HG02943 (cell line): Measurements from ENCODE around the gene APRT.
"Not testable (repeated sequence)": the region's sequence is repeated elsewhere in the genome, so short reads cannot be mapped to it uniquely, and the experiment has no call there.

ENCODE experiments used
- ATAC-seq: cut with Tn5 transposase; IDR thresholded peaks from one replicate; pipeline ENCODE4 v1.9.1; 2021; ENCODE audit warnings: mild to moderate bottlenecking, low read depth, moderate library complexity; ENCODE audit not compliant: unreplicated experiment

The APRT gene

GRCh38 chr16:88775825-88776224 is 35.9 kb downstream of the APRT start:
- no peak for ATAC-seq

GRCh38 chr16:88774544-88775393 is 37.0 kb downstream of the APRT start:
- ATAC-seq = no peak

GRCh38 chr16:88773812-88774291 is 37.9 kb downstream of the APRT start:
- no peak for ATAC-seq

GRCh38 chr16:88772871-88773811 is 38.6 kb downstream of the APRT start:
- ATAC-seq = no peak

GRCh38 chr16:88771781-88772180 is 39.9 kb downstream of the APRT start:
- not testable (repeated sequence) for ATAC-seq

GRCh38 chr16:88771294-88771772 is 40.4 kb downstream of the APRT start:
- no peak for ATAC-seq

GRCh38 chr16:88770461-88771293 is 41.1 kb downstream of the APRT start:
- ATAC-seq = no peak

GRCh38 chr16:88769617-88770460 is 41.9 kb downstream of the APRT start:
- no peak for ATAC-seq

GRCh38 chr16:88768071-88768783 is 43.5 kb downstream of the APRT start:
- no peak for ATAC-seq

GRCh38 chr16:88767546-88768070 is 44.1 kb downstream of the APRT start:
- ATAC-seq = no peak

- no peak for ATAC-seq
Observed at GRCh38 chr16:88766975-88767374, 44.8 kb downstream of the APRT start.

GRCh38 chr16:88764913-88765349 is 46.8 kb downstream of the APRT start:
- no peak for ATAC-seq

- ATAC-seq = no peak
Observed at GRCh38 chr16:88764080-88764479, 47.6 kb downstream of the APRT start.

GRCh38 chr16:88763502-88764053 is 48.1 kb downstream of the APRT start:
- no peak for ATAC-seq

GRCh38 chr16:88762941-88763340 is 48.8 kb downstream of the APRT start:
- ATAC-seq = no peak

GRCh38 chr16:88762258-88762870 is 49.4 kb downstream of the APRT start:
- no peak for ATAC-seq

GRCh38 chr16:88761830-88762229 is 49.9 kb downstream of the APRT start:
- ATAC-seq = no peak

GRCh38 chr16:88761143-88761534 is 50.6 kb downstream of the APRT start:
- no peak for ATAC-seq
